IMR-90 (cell line): Measurements from ENCODE around the gene MBOAT1. TPM values are rescaled to one million over a fixed set of nuclear protein-coding genes. Genes with fewer than 3 reads are reported as not detected.

Experiments
- ATAC-seq: fragments of 200-7000 bp; cut with Tn5 transposase; 2 replicates; pipeline ENCODE4 v1.9.1; 2020; ENCODE audit warnings: low read depth, mild to moderate bottlenecking, moderate library complexity
- BruUV-seq: library from RNA; stranded (reverse); fragments of 400-500 nt; replicated peaks from 2 replicates; lab custom pipeline; 2021; lab: Mats Ljungman, UMichigan
- CTCF ChIA-PET: fragments of 300-600 bp; formaldehyde crosslinking; extraction: SDS; loops from one replicate; lab custom pipeline; 2021; ENCODE audit warnings: antibody characterized with exemption; lab: Yijun Ruan, JAX
- POLR2A ChIA-PET: fragments of 300-600 bp; sonication (Branson Sonifier 250); formaldehyde crosslinking; loops from one replicate; lab custom pipeline; 2022; ENCODE audit warnings: antibody characterized with exemption; ENCODE audit not compliant: unreplicated experiment; lab: Charles Lee
- DNase-seq: peaks from one replicate; pipeline ENCODE4 v3.0.0; 2013
- H2AFZ ChIP-seq: replicated peaks from 2 replicates; pipeline ENCODE3; 2013; ENCODE audit warnings: low read length, mild to moderate bottlenecking; ENCODE audit not compliant: poor library complexity
- H2AK5ac ChIP-seq: 2 replicates; pipeline ENCODE4 v1.6.1; 2013; ENCODE audit warnings: low read depth, low read length, inconsistent platforms
- H2AK9ac ChIP-seq: replicated peaks from 2 replicates; pipeline ENCODE3; 2013; ENCODE audit warnings: mild to moderate bottlenecking, low read depth, low read length, moderate library complexity; ENCODE audit not compliant: poor library complexity
- H2BK120ac ChIP-seq: 2 replicates; pipeline ENCODE4 v1.6.1; 2013; ENCODE audit warnings: low read depth, low read length, inconsistent platforms
- H2BK15ac ChIP-seq: 3 replicates; pipeline ENCODE4 v1.6.1; 2013; ENCODE audit warnings: low read depth, low read length, inconsistent platforms
- H2BK20ac ChIP-seq: 2 replicates; pipeline ENCODE4 v1.6.1; 2013; ENCODE audit warnings: low read depth, mild to moderate bottlenecking, inconsistent platforms, low read length, moderate library complexity
- H2BK5ac ChIP-seq: 2 replicates; pipeline ENCODE4 v1.6.1; 2013; ENCODE audit warnings: mild to moderate bottlenecking, low read depth, low read length, inconsistent platforms; ENCODE audit not compliant: poor library complexity, severe bottlenecking
- H3K14ac ChIP-seq: replicated peaks from 2 replicates; pipeline ENCODE4 v1.6.1; 2013; ENCODE audit warnings: low read depth, low read length, inconsistent platforms
- H3K18ac ChIP-seq: 2 replicates; pipeline ENCODE4 v1.6.1; 2013; ENCODE audit warnings: low read depth, low read length, control low read depth
- H3K23ac ChIP-seq: 2 replicates; pipeline ENCODE4 v1.6.1; 2013; ENCODE audit warnings: low read depth, low read length, inconsistent platforms
- H3K27ac ChIP-seq: 2 replicates; pipeline ENCODE4 v1.5.1; 2013; ENCODE audit warnings: mild to moderate bottlenecking, control low read depth, low read length; ENCODE audit not compliant: insufficient read depth
- H3K27me3 ChIP-seq: 2 replicates; pipeline ENCODE4 v1.6.1; 2013; ENCODE audit warnings: low read length; ENCODE audit not compliant: control insufficient read depth, insufficient read depth
- H3K36me3 ChIP-seq: 2 replicates; pipeline ENCODE4 v1.6.1; 2013; ENCODE audit warnings: low read length, mixed read lengths; ENCODE audit not compliant: control insufficient read depth, insufficient read depth
- H3K4ac ChIP-seq: 2 replicates; pipeline ENCODE4 v1.6.1; 2013; ENCODE audit warnings: low read depth, low read length, inconsistent platforms
- H3K4me1 ChIP-seq: 2 replicates; pipeline ENCODE4 v1.6.1; 2013; ENCODE audit warnings: low read length, mixed read lengths; ENCODE audit not compliant: control insufficient read depth, insufficient read depth
- H3K4me2 ChIP-seq: 2 replicates; pipeline ENCODE4 v1.6.1; 2013; ENCODE audit warnings: low read depth, mild to moderate bottlenecking, control low read depth, low read length, moderate library complexity
- H3K4me3 ChIP-seq: 2 replicates; pipeline ENCODE4 v1.5.1; 2013; ENCODE audit warnings: low read depth, mild to moderate bottlenecking, control low read depth, low read length, moderate library complexity; ENCODE audit not compliant: insufficient read depth
- H3K56ac ChIP-seq: 2 replicates; pipeline ENCODE4 v1.6.1; 2013; ENCODE audit warnings: low read length, inconsistent platforms; ENCODE audit not compliant: insufficient read depth; ENCODE audit errors: extremely low read depth
- H3K79me1 ChIP-seq, 2 experiments: 2 replicates each; pipeline ENCODE4 v1.6.1; 2013; ENCODE audit warnings: low read length in 2 of 2, inconsistent platforms in 1 of 2, low read depth in 1 of 2
- H3K9ac ChIP-seq: 2 replicates; pipeline ENCODE4 v1.6.1; 2013; ENCODE audit warnings: low read depth, low read length, control low read depth
- H3K9me1 ChIP-seq: 2 replicates; pipeline ENCODE4 v1.6.1; 2013; ENCODE audit warnings: low read length, inconsistent platforms; ENCODE audit not compliant: insufficient read depth
- H3K9me3 ChIP-seq: 2 replicates; pipeline ENCODE4 v1.6.1; 2013; ENCODE audit warnings: low read length; ENCODE audit not compliant: control insufficient read depth, insufficient read depth
- H4K20me1 ChIP-seq: 2 replicates; pipeline ENCODE4 v1.6.1; 2013; ENCODE audit warnings: low read length, inconsistent platforms; ENCODE audit not compliant: insufficient read depth
- H4K5ac ChIP-seq: 2 replicates; pipeline ENCODE4 v1.6.1; 2013; ENCODE audit warnings: mild to moderate bottlenecking, low read depth, low read length, control low read depth
- H4K8ac ChIP-seq, 2 experiments: 2 replicates each; pipeline ENCODE4 v1.6.1; 2013; ENCODE audit warnings: low read depth in 2 of 2, low read length in 2 of 2, control low read depth in 1 of 2, inconsistent platforms in 1 of 2
- H4K91ac ChIP-seq: 2 replicates; pipeline ENCODE4 v1.6.1; 2013; ENCODE audit warnings: low read depth, low read length, inconsistent platforms; ENCODE audit not compliant: insufficient read depth
- BHLHE40 ChIP-seq: fragments of 150-350 bp; IDR thresholded peaks from 2 replicates; pipeline ENCODE4 v1.6.1; 2016; ENCODE audit warnings: mild to moderate bottlenecking, low read depth, low read length
- CEBPB ChIP-seq: IDR thresholded peaks from 2 replicates; pipeline ENCODE4 v1.6.1; 2012; ENCODE audit warnings: low read depth, low read length, improper control_type of control experiment
- CHD1 ChIP-seq: IDR thresholded peaks from 2 replicates; pipeline ENCODE4 v1.6.1; 2012; ENCODE audit warnings: low read depth, low read length, improper control_type of control experiment
- CTCF ChIP-seq: conservative IDR thresholded peaks from 2 replicates; pipeline ENCODE4 v1.5.1; 2012; ENCODE audit warnings: mild to moderate bottlenecking, low read depth, low read length, improper control_type of control experiment
- ELK1 ChIP-seq: fragments of 150-350 bp; IDR thresholded peaks from 2 replicates; pipeline ENCODE4 v1.6.1; 2016; ENCODE audit warnings: low read depth, mild to moderate bottlenecking, low read length, moderate library complexity, borderline replicate concordance
- FOS ChIP-seq: fragments of 150-350 bp; IDR thresholded peaks from 2 replicates; pipeline ENCODE4 v1.6.1; 2016; ENCODE audit warnings: low read depth, low read length
- MAFK ChIP-seq: IDR thresholded peaks from 2 replicates; pipeline ENCODE4 v1.6.1; 2012; ENCODE audit warnings: low read depth, low read length, improper control_type of control experiment
- MAZ ChIP-seq: IDR thresholded peaks from 2 replicates; pipeline ENCODE4 v1.6.1; 2012; ENCODE audit warnings: low read depth, mild to moderate bottlenecking, low read length, improper control_type of control experiment, moderate library complexity, borderline replicate concordance
- MXI1 ChIP-seq: IDR thresholded peaks from 2 replicates; pipeline ENCODE4 v1.6.1; 2012; ENCODE audit warnings: low read depth, mild to moderate bottlenecking, low read length, moderate library complexity, borderline replicate concordance
- POLR2A ChIP-seq: IDR thresholded peaks from 2 replicates; pipeline ENCODE4 v1.6.1; 2012; ENCODE audit warnings: mild to moderate bottlenecking, low read depth, low read length
- RAD21 ChIP-seq: IDR thresholded peaks from 2 replicates; pipeline ENCODE4 v1.6.1; 2012; ENCODE audit warnings: low read length, improper control_type of control experiment
- RCOR1 ChIP-seq: IDR thresholded peaks from 2 replicates; pipeline ENCODE4 v1.6.1; 2012; ENCODE audit warnings: mild to moderate bottlenecking, low read length, improper control_type of control experiment; ENCODE audit not compliant: insufficient replicate concordance
- SMC3 ChIP-seq: fragments of 150-350 bp; IDR thresholded peaks from 2 replicates; pipeline ENCODE4 v1.6.1; 2016; ENCODE audit warnings: low read depth, mild to moderate bottlenecking, antibody characterized with exemption, low read length, moderate library complexity
- dilution Hi-C: fragments of 300-500 bp; cut with HindIII; formaldehyde crosslinking; loops from one replicate; pipeline ENCODE4 v1.14.3; 2018; ENCODE audit warnings: low sequenced_read_pairs; ENCODE audit not compliant: unreplicated experiment
- in situ Hi-C: fragments of 300-500 bp; cut with MboI; formaldehyde crosslinking; loops from 3 replicates; pipeline ENCODE4 v1.14.3; 2019; ENCODE audit warnings: low sequenced_read_pairs, inconsistent platforms, mixed read lengths
- intact Hi-C: fragments of 100-400 bp; cut with micrococcal nuclease; formaldehyde crosslinking; loops from 2 replicates; pipeline ENCODE4 v1.10.0; 2022
- polyA plus RNA-seq, 3 experiments: library from polyadenylated mRNA; depleted of rRNA; stranded (reverse); fragments of >200 nt; gene quantifications; 2 replicates each; pipeline ENCODE4 v1.2.3, GENCODE V29; 2012; ENCODE audit warnings: low replicate concordance in 1 of 3
- total RNA-seq: library from RNA; depleted of rRNA; stranded (reverse); fragments of >200 nt; gene quantifications from 2 replicates; pipeline ENCODE4 v1.2.3, GENCODE V29; 2012
- TF ChIP-seq, protein P1 (sequence below): fragments of 150-350 bp; IDR thresholded peaks from 2 replicates; pipeline ENCODE4 v1.6.1; 2017; ENCODE audit warnings: mild to moderate bottlenecking, antibody characterized with exemption, low read length, low read depth

Gene MBOAT1
- total and polyA plus RNA-seq, 2 of the 4 experiments (the other 2 are of a cell fraction) = 1.6 to 4.7 TPM

DNA sequence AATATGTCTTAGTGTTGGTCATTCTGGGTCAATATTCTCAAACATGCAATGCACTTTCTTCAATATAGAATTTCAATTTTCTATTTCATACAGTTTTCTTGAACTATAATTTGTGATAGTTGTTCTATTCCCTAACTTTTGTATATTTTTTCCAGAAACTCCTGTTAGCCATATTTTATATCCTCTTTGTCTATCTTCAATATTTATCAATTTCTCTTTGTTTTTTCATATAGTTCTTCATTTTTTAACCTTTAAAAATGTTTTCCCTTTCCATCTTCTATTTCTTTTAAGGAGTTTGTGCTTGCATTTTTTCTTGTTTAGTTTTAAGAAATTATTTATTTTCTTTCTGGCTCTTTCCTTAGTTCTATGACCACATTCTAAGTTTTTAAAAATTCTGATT, 42.0 kb upstream of the MBOAT1 start:
- Histone ChIP-seq H3K4me2 (no peak overlapping the region), H4K20me1 (no peaks in the 10 kb centered on the region), H3K23ac (no peak overlapping the region), H3K36me3 (no peaks in the 10 kb centered on the region), H3K18ac (no peak overlapping the region), H3K27me3 (peaks cover 3% of the 10 kb centered on the region; the same call in 1 of the 2 replicates), H2BK20ac (no peak overlapping the region), H3K27ac (no peak overlapping the region), H3K56ac (no peak overlapping the region), H4K5ac (no peak overlapping the region), H2AFZ (no peak overlapping the region), H3K4me1 (no peaks in the 10 kb centered on the region), H3K4me3 (no peak overlapping the region), H2BK15ac (no peak overlapping the region), H3K9me1 (no peaks in the 10 kb centered on the region), H4K8ac (no peak overlapping the region), H4K91ac (no peak overlapping the region), H3K9ac (no peak overlapping the region), H3K79me1 (no peaks in the 10 kb centered on the region), H2AK9ac (no peak overlapping the region), H3K14ac (no peak overlapping the region), H2AK5ac (no peak overlapping the region), H2BK120ac (no peak overlapping the region), H3K4ac (no peak overlapping the region), H3K9me3 (no peaks in the 10 kb centered on the region), H2BK5ac (no peak overlapping the region)
- intact Hi-C loops (no loop called here), in situ Hi-C loops (no loop called here), dilution Hi-C loops (no loop called here)
- ChIA-PET CTCF (no interaction called here), POLR2A (no interaction called here)
- BruUV-seq = no TSS peak
- no peak for DNase-seq
- ATAC-seq = no peak
- TF ChIP-seq, protein P1, sequence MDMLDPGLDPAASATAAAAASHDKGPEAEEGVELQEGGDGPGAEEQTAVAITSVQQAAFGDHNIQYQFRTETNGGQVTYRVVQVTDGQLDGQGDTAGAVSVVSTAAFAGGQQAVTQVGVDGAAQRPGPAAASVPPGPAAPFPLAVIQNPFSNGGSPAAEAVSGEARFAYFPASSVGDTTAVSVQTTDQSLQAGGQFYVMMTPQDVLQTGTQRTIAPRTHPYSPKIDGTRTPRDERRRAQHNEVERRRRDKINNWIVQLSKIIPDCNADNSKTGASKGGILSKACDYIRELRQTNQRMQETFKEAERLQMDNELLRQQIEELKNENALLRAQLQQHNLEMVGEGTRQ = no peak
- TF ChIP-seq RAD21 (no peak), CTCF (no peak), BHLHE40 (no peak), SMC3 (no peak), MAFK (no peak), RCOR1 (no peak), MXI1 (no peak), ELK1 (no peak), CHD1 (no peak), POLR2A (no peak), MAZ (no peak), FOS (no peak), CEBPB (no peak)
